ENCODE results near the gene NTN4.

Gene NTN4

DNA sequence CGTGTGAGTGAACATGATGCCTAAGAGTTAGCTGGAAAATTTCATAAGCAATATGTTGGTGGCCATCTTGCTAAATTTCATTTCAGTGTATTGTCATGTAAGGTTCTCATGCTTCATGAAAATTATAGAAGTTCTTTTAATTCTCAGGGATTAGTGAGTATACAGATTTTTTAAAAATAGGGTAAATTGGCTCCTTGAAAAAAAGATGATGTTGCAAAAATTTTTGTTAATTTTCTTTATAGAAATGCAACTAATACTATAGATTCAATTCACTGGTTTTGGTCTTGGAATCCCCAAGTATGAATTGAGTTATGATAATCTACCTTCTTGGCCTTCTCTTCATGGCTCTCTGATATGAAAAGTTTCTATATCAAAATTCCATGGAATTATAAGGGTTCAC is 75.4 kb downstream of the NTN4 start:
- no peak for DNase-seq (ENCODE audit: low read depth)
- H3K4me3 ChIP-seq (ENCODE audit: control insufficient read depth, low read depth, low read length), result no peak overlapping the region
- TF ChIP-seq, protein P1, sequence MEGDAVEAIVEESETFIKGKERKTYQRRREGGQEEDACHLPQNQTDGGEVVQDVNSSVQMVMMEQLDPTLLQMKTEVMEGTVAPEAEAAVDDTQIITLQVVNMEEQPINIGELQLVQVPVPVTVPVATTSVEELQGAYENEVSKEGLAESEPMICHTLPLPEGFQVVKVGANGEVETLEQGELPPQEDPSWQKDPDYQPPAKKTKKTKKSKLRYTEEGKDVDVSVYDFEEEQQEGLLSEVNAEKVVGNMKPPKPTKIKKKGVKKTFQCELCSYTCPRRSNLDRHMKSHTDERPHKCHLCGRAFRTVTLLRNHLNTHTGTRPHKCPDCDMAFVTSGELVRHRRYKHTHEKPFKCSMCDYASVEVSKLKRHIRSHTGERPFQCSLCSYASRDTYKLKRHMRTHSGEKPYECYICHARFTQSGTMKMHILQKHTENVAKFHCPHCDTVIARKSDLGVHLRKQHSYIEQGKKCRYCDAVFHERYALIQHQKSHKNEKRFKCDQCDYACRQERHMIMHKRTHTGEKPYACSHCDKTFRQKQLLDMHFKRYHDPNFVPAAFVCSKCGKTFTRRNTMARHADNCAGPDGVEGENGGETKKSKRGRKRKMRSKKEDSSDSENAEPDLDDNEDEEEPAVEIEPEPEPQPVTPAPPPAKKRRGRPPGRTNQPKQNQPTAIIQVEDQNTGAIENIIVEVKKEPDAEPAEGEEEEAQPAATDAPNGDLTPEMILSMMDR (conservative IDR thresholded peaks at IDR 0.05; ENCODE audit: control insufficient read depth, insufficient read depth, low read depth, low read length), result no peak

- TF ChIP-seq, protein P1 (conservative IDR thresholded peaks at IDR 0.05; ENCODE audit: control insufficient read depth, insufficient read depth, low read depth, low read length), result no peak
- H3K4me3 ChIP-seq (ENCODE audit: control insufficient read depth, low read depth, low read length), result no peak overlapping the region
- DNase-seq (ENCODE audit: low read depth), result no peak
These were observed 78.3 kb downstream of the NTN4 start for GRCh38 chr12:95712269-95712668.

GRCh38 chr12:95710386-95710785 is 80.2 kb downstream of the NTN4 start:
- H3K4me3 ChIP-seq (ENCODE audit: control insufficient read depth, low read depth, low read length), result no peak overlapping the region
- DNase-seq (ENCODE audit: low read depth), result no peak
- TF ChIP-seq, protein P1 (conservative IDR thresholded peaks at IDR 0.05; ENCODE audit: control insufficient read depth, insufficient read depth, low read depth, low read length), result no peak

GRCh38 chr12:95709152-95709551 is 81.4 kb downstream of the NTN4 start:
- H3K4me3 ChIP-seq (ENCODE audit: control insufficient read depth, low read depth, low read length), result no peak overlapping the region
- TF ChIP-seq, protein P1 (conservative IDR thresholded peaks at IDR 0.05; ENCODE audit: control insufficient read depth, insufficient read depth, low read depth, low read length), result no peak
- no peak for DNase-seq (ENCODE audit: low read depth)

GRCh38 chr12:95705143-95705542 is 85.4 kb downstream of the NTN4 start:
- DNase-seq (ENCODE audit: low read depth), result no peak
- TF ChIP-seq, protein P1 (conservative IDR thresholded peaks at IDR 0.05; ENCODE audit: control insufficient read depth, insufficient read depth, low read depth, low read length), result no peak
- H3K4me3 ChIP-seq (ENCODE audit: control insufficient read depth, low read depth, low read length), result no peak overlapping the region

- no peak for DNase-seq (ENCODE audit: low read depth)
- TF ChIP-seq, protein P1 (conservative IDR thresholded peaks at IDR 0.05; ENCODE audit: control insufficient read depth, insufficient read depth, low read depth, low read length), result no peak
- no peak overlapping the region for H3K4me3 ChIP-seq (ENCODE audit: control insufficient read depth, low read depth, low read length)
These were observed 86.6 kb downstream of the NTN4 start for GRCh38 chr12:95703986-95704385.
